Anterior cingulate cortex (tissue), 58 donors: ENCODE measurements around the gene TOMM20L.
A peak's percentile ranks its signal among the peaks of the same experiment; 100 is the strongest.

Source experiments
- DNase-seq, 58 donors: peaks; one replicate each; lab custom pipeline; 2025; lab: John Stamatoyannopoulos, UW

Gene TOMM20L

DNA sequence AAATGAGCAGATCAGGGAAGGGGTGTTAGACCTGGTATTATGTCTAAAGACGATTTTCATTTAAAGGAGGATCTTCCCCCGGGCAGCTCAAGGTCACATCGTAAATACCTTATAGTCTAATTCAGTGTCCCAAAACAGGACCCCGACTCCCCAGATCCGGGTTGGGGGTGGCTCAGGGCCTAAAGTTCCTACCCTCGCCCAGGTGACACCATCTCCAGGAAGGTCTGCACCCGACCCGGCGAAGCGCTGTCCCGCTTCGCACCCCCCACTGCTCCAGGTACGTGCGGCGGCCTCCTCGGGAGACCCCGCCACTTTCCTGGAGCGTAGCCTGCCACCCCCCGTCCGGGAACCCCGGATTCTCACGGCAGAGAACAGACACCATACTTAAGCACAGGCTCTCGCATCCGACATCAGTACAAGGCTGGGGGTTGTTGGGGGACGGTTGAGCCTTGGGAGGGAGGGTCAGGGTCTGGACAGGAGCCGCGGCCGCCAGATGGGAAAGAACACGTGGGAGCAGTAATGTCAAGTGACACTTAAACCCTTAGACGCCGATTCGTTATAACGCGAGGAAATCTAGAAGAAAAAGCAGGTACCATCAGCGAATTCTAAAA lies 31.0 kb downstream of the TOMM20L start:
- peak in 56 of 58 donors; percentile 1 to 80 (median 50) for DNase-seq

GRCh38 chr14:58427281-58428117 lies 31.8 kb downstream of the TOMM20L start, which contains the start of the genes KIAA0586 and TIMM9:
TSS of gene KIAA0586 (plus strand) at chr14:58427719. CDS start at chr14:58428265, 546 bp downstream.
TSS of gene TIMM9 (minus strand) at chr14:58427531. CDS start at chr14:58411945, 15,586 bp downstream.
- peak; percentile 41 to 94 (median 88) for DNase-seq

DNA sequence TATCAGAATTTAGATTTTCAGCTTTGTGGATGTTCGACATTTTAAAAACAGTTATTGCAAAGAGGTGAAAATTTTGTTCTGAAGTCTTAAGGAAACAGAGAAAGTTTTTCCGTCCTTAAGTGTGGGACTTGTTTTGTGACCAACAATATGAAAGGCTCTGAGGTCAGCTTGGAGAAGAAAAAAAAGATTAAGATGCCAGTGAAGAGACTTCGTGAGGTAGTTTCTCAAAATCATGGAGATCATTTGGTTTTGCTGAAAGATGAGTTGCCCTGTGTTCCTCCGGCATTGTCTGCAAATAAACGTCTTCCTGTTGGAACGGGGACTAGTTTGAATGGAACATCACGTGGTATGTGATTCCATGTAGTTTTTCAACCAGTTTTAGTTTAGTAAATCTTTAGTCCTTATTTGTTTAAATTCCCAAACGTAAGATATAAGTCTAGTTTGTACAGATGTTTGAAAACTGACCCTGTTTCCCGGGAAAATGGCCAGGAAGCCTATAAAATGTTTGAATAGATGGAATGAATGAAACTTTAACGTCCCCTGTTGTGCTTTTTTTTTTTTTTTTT lies 32.5 kb downstream of the TOMM20L start:
- DNase-seq: peak in 6 of 58 donors; percentile 1 to 14 (median 8)

DNA sequence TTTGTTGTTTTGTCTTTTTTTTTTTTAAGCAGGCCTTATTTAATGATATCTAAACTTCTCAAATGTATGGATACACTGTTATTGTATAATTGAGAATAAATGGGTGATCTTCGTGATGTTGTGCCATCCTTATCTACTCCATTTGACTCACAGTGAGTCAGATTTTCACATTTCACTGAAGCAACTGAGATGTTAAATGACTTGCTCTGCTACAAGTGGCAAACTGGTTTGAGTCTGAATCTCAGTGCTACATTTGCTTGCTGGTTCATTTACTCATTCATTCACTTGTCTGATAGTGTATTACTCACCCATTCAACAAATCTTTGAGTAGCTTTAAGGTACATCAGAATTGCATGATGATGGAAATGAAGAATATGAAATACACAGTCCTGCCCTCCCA lies 34.4 kb downstream of the TOMM20L start:
- DNase-seq: no peak

GRCh38 chr14:58439476-58439875 lies 43.7 kb downstream of the TOMM20L start:
- DNase-seq: no peak

GRCh38 chr14:58444627-58445026 lies 48.9 kb downstream of the TOMM20L start:
- DNase-seq: no peak

DNA sequence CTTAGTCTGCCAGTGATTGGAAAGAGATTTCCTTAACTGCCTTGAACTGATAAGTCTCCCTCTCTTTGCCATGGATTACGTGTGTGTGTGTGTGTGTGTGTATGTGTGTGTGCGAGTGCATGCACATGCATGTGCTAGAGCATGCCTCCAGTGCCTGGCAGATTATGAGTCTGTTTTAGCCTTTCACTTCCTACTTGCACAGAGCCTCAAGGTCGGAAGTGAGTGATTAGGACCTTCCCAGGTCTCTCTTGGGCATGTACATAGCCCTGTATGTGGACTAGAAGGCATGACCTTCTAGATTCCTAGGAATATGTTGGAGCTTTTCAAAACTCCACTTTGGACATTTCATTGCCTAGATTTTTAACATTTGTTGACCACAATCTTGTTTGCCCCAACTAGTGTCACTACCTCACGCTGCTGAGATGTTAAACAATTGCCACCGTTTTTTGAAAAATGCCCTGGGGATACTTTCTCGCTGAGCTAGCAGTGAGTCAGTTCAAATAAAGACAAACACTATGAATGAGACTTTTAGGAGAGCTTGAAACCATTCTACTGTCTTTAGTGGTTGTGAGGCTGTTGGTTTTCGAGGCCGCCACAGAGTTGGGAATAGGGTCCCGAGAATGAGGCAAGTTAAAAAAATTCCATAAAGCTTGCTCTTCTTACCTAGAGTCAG lies 60.0 kb downstream of the TOMM20L start:
- no peak for DNase-seq
